ENCODE results near the gene JAKMIP2.
"Not testable (repeated sequence)": the region's sequence is repeated elsewhere in the genome, so short reads cannot be mapped to it uniquely, and the experiment has no call there.

JAKMIP2 gene

GRCh38 chr5:147743678-147744374, 38.7 kb downstream of the JAKMIP2 start:
- DNase-seq: peak; percentile 87

- DNase-seq: no peak
Measured at GRCh38 chr5:147743012-147743411, 39.5 kb downstream of the JAKMIP2 start.

- no peak for DNase-seq
Measured at GRCh38 chr5:147742151-147742550, 40.4 kb downstream of the JAKMIP2 start.

- DNase-seq: no peak
Measured at GRCh38 chr5:147740864-147741263, 41.7 kb downstream of the JAKMIP2 start.

GRCh38 chr5:147737921-147738320, 44.6 kb downstream of the JAKMIP2 start:
- DNase-seq: no peak

- no peak for DNase-seq
Measured at GRCh38 chr5:147735621-147736125, 46.9 kb downstream of the JAKMIP2 start.

GRCh38 chr5:147734894-147735293, 47.6 kb downstream of the JAKMIP2 start:
- DNase-seq: no peak

- no peak for DNase-seq
Measured at GRCh38 chr5:147733075-147733474, 49.5 kb downstream of the JAKMIP2 start.

GRCh38 chr5:147732291-147732883, 50.1 kb downstream of the JAKMIP2 start:
- DNase-seq: no peak

- DNase-seq: no peak
Measured at GRCh38 chr5:147731431-147732290, 50.9 kb downstream of the JAKMIP2 start.

- DNase-seq: no peak
Measured at GRCh38 chr5:147727200-147727599, 55.3 kb downstream of the JAKMIP2 start.

GRCh38 chr5:147721191-147721960, 61.2 kb downstream of the JAKMIP2 start:
- DNase-seq: not testable (repeated sequence)

- no peak for DNase-seq
Measured at GRCh38 chr5:147713550-147714295, 68.8 kb downstream of the JAKMIP2 start.

GRCh38 chr5:147712598-147712997, 69.9 kb downstream of the JAKMIP2 start:
- no peak for DNase-seq

GRCh38 chr5:147712019-147712418, 70.5 kb downstream of the JAKMIP2 start:
- no peak for DNase-seq

GRCh38 chr5:147711019-147711418, 71.5 kb downstream of the JAKMIP2 start:
- no peak for DNase-seq

- DNase-seq: no peak
Measured at GRCh38 chr5:147708708-147709107, 73.8 kb downstream of the JAKMIP2 start.

- DNase-seq: no peak
Measured at GRCh38 chr5:147704544-147704943, 78.0 kb downstream of the JAKMIP2 start.

GRCh38 chr5:147701468-147701867, 81.1 kb downstream of the JAKMIP2 start:
- DNase-seq: no peak

- DNase-seq: no peak
Measured at GRCh38 chr5:147699496-147700088, 82.9 kb downstream of the JAKMIP2 start.

GRCh38 chr5:147697380-147697779, 85.1 kb downstream of the JAKMIP2 start:
- no peak for DNase-seq

GRCh38 chr5:147694772-147695171, 87.8 kb downstream of the JAKMIP2 start:
- DNase-seq: no peak
